Suppressor macrophage treated with lipopolysaccharide for 1 hour (primary cell): ENCODE results near the gene SPATA6L.
"Not testable (repeated sequence)": the region's sequence is repeated elsewhere in the genome, so short reads cannot be mapped to it uniquely, and the experiment has no call there.

Experiments used
- DNase-seq, 3 donors: peaks; one replicate each; pipeline ENCODE4 v3.0.0-alpha.2; 2020 to 2022

The SPATA6L gene

DNA sequence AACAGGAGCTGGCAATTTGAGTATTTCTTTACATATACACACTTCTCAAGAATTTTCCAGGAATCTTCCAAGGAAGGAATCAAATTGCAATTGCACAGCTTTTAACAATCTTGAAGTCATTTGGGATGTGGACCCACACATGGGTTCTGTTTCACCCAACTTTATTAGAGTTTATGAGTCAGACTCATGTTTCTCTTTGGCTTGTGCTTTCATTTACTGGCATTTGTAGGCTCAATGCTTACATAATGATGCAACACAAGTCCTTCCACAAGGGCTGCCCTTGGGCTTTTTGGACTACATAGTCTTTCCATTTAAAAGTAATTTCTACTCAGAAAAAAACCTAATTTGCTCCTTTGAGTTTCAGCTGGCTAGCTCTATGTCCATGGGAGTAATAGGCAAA is 8.5 kb upstream of the SPATA6L start:
- peak; percentile 12 to 46 (median 16) for DNase-seq

GRCh38 chr9:4671737-4672136 is 5.5 kb upstream of the SPATA6L start:
- DNase-seq: no peak

- no peak for DNase-seq
Measured at GRCh38 chr9:4670591-4670990, 4.3 kb upstream of the SPATA6L start.

- no peak for DNase-seq
Measured at GRCh38 chr9:4669890-4670289, 3.6 kb upstream of the SPATA6L start.

GRCh38 chr9:4668604-4669003 is 2.3 kb upstream of the SPATA6L start:
- DNase-seq: no peak

- DNase-seq: no peak
Measured at GRCh38 chr9:4667681-4668080, 1.4 kb upstream of the SPATA6L start.

- DNase-seq: peak in 1 of 3 donors; percentile 42
Measured at GRCh38 chr9:4665357-4665756, 923 bp downstream of the SPATA6L start.

GRCh38 chr9:4663956-4664355 is 2.3 kb downstream of the SPATA6L start:
- peak; percentile 57 to 78 (median 72) for DNase-seq

DNA sequence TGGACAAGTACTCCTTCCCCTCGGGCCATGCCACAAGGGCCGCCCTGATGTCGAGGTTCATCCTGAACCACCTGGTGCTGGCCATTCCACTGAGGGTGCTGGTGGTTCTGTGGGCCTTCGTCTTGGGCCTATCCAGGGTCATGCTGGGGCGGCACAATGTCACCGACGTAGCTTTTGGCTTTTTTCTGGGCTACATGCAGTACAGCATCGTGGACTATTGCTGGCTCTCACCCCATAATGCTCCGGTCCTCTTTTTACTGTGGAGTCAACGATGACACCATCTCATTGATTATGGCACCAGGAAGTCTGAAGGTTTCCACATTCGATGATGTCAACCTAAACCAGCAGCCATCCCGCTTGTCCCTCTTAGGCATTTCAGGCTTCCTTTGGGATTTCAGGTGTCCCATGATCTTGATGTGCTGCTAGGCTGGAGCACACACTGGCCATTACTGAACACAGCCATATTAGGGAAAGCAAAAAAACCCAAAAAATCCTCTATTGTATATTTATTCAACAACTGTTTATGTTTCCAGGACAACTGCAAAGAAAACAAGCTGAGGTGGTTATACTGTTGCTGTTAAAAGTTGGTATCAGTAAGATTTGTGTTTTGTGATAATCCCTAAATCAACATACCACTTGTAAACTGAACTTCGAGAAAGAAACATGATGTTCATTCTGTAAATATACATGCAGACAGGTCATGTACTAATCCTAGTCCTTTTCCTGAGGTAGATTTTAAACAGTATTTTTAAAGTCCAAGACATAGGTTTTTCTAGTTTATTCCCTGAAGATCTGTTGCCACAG is 3.1 kb downstream of the SPATA6L start:
- peak in 1 of 3 donors; percentile 7 for DNase-seq

DNA sequence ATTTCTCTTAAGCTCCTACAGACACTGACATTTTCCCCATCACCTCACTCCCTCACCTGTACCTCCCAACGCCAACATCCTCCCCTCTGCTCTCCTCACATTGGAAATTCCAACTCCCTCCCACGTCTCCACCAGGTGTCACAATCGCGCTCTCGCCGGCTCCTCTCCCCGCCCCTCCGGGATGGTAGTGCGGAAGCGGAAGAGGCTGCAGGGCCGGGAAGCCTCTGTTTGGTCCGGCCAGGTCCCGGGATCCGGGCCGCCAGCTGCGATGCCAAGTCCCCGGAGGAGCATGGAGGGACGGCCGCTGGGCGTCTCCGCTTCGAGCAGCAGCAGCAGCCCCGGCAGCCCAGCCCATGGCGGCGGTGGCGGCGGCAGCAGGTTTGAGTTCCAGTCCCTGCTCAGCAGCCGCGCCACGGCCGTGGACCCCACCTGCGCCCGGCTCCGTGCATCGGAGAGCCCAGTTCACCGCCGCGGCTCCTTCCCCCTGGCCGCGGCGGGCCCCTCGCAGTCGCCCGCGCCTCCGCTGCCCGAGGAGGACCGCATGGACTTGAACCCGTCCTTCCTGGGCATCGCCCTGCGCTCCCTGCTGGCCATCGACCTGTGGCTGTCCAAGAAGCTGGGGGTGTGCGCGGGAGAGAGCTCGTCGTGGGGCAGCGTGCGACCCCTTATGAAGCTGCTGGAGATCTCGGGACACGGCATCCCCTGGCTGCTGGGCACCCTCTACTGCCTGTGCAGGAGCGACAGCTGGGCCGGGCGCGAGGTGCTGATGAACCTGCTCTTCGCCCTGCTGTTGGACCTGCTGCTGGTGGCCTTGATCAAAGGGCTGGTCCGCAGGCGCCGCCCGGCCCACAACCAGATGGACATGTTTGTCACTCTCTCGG is 3.9 kb downstream of the SPATA6L start, which contains the start of gene PLPP6:
TSS of gene PLPP6 (plus strand) at position 187 of the 881 bp plus-strand sequence. CDS start at position 269, 82 bp downstream.
- DNase-seq: peak; percentile 76 to 89 (median 80)

GRCh38 chr9:4661611-4662010 is 4.7 kb downstream of the SPATA6L start:
- no peak for DNase-seq

GRCh38 chr9:4661165-4661564 is 5.1 kb downstream of the SPATA6L start:
- DNase-seq: no peak

- DNase-seq: not testable (repeated sequence)
Measured at GRCh38 chr9:4660665-4661064, 5.6 kb downstream of the SPATA6L start.

GRCh38 chr9:4657426-4658159 is 8.7 kb downstream of the SPATA6L start:
- no peak for DNase-seq

DNA sequence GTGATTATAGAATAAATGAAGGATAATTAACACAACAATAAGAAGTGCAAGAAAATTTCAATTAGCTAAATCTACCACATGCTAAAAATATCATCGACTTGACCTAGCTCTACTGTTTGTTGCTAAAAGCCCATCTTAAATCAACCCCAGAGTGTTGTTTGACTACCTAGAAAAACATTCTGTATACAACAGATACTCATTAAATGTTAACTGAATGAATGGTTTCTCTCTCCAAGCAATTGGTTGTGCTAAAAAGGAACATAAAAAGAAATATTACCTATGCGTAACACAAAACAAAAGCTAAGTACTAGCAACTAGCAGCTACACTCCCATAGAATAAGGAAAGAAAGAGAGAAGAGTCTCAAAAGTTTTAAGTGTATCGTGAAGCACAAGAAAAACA is 9.7 kb downstream of the SPATA6L start:
- no peak for DNase-seq

GRCh38 chr9:4656196-4656595 is 10.1 kb downstream of the SPATA6L start:
- DNase-seq: not testable (repeated sequence)

DNA sequence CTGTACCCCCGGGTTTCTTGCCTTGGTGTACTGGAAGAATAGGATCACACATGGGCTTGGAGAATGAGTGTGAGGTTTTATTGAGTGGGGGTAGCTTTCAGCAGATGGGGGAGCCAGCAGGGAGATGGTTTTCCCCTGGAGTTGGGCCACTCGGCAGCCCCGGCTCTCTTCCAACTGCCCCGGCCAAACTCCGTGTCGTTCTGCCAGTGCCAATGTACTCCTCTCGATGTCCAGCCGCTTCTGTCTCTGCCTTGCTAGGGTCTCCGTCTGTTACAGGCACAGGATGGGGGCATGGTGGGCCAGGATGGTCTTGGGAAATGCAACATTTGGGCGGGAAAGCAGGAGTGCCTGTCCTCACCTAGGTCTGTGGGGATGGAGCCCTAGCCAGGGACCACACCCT is 11.7 kb downstream of the SPATA6L start:
- DNase-seq: no peak

GRCh38 chr9:4654084-4654483 is 12.2 kb downstream of the SPATA6L start:
- no peak for DNase-seq

DNA sequence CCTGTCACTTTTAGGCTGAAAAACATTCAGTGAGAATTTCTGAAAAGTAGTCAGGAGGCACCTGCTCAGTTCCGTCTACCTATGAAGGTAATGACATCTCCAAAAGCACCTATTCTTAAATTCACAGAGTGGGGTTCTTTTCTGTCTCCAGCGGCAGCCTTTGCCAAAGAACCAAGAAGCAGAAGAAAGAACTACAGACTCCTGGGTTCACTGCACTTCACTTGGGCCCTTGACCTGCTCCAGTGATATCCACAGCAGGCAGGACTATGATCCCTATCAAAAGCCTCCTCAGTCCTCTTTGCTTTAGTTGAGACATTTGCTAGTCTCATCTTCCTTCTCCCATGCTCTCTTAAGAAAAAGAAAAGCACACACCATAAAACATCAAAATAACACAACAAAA is 23.9 kb downstream of the SPATA6L start:
- DNase-seq: no peak

DNA sequence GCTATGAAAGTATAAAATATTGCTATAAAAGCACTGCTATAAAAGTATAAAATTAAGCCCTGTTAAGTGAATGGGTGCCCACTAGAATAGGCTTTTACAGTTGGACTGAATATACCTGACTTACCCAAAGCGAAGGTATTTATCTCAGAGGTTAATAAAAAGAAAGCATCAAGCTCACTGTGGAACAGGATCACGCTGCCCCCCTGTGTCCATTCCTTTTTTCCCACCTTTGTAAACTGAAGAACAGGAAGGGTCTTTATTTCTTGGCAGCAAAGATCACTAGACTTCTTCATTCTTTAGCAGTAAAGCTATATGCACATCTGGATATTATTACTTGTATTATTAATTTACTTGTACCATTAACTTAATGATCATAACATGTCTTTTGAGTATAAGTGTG is 26.3 kb downstream of the SPATA6L start:
- DNase-seq: peak in 2 of 3 donors; percentile 10 to 11

- no peak for DNase-seq
Measured at GRCh38 chr9:4639420-4639819, 26.9 kb downstream of the SPATA6L start.

- DNase-seq: no peak
Measured at GRCh38 chr9:4638968-4639367, 27.3 kb downstream of the SPATA6L start.

DNA sequence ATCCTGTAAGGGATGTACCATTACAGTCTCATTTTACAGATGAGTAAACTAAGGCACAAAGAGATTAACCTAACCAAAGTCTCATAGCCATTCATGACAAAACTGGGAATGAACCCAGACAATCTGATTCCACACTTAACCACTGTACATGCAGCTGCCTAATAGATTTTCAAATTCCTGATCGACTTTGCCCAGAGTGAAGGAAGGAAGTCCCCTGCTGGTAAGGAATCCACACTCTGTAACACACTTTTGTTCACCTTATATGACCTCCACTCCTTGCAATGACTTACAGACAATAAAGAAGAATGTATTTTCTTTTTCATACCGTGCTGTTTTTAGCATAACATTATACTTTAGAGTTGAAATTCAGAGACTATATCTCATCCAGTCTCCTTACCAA is 35.4 kb downstream of the SPATA6L start:
- no peak for DNase-seq
